Karpas-422 (cell line): ENCODE results near the gene SUSD3. TPM values are rescaled to one million over a fixed set of nuclear protein-coding genes. Genes with fewer than 3 reads are reported as not detected.

Source experiments
- DNase-seq: peaks from one replicate; pipeline ENCODE4 v3.0.0-alpha.2; 2015
- H2AFZ ChIP-seq: fragments of 200-600 bp; sonication (generic); 2 replicates; pipeline ENCODE4 v1.6.1; 2014; ENCODE audit warnings: antibody characterized with exemption, low read length, mixed read lengths
- H3K27ac ChIP-seq: fragments of 200-600 bp; sonication (generic); 2 replicates; pipeline ENCODE4 v1.5.1; 2014; ENCODE audit warnings: mild to moderate bottlenecking, low read length, moderate library complexity
- H3K27me3 ChIP-seq: fragments of 200-600 bp; sonication (generic); 2 replicates; pipeline ENCODE4 v1.6.1; 2014; ENCODE audit warnings: low read length, mixed read lengths
- H3K36me3 ChIP-seq: fragments of 200-600 bp; sonication (generic); 2 replicates; pipeline ENCODE4 v1.6.1; 2014; ENCODE audit warnings: low read length, mixed read lengths; ENCODE audit not compliant: insufficient read depth
- H3K4me1 ChIP-seq: fragments of 200-600 bp; sonication (generic); 2 replicates; pipeline ENCODE4 v1.6.1; 2014; ENCODE audit warnings: mild to moderate bottlenecking, low read length, mixed read lengths
- H3K4me2 ChIP-seq: fragments of 200-600 bp; sonication (generic); 2 replicates; pipeline ENCODE4 v1.6.1; 2014; ENCODE audit warnings: low read length, low read depth, mild to moderate bottlenecking; ENCODE audit not compliant: poor library complexity, severe bottlenecking
- H3K4me3 ChIP-seq: fragments of 200-600 bp; sonication (generic); 2 replicates; pipeline ENCODE4 v1.5.1; 2014; ENCODE audit warnings: mild to moderate bottlenecking, antibody characterized with exemption, low read length, mixed read lengths
- H3K79me2 ChIP-seq: fragments of 200-600 bp; sonication (generic); 2 replicates; pipeline ENCODE4 v1.6.1; 2014; ENCODE audit warnings: mild to moderate bottlenecking, low read length, mixed read lengths
- H3K9ac ChIP-seq: fragments of 200-600 bp; sonication (generic); 2 replicates; pipeline ENCODE4 v1.6.0; 2014; ENCODE audit warnings: low read length
- H3K9me2 ChIP-seq: fragments of 200-600 bp; sonication (generic), shearing (Covaris generic); replicated peaks from 2 replicates; pipeline ENCODE4 v1.6.0; 2014; ENCODE audit warnings: mild to moderate bottlenecking, low read length, moderate library complexity; ENCODE audit not compliant: insufficient read depth
- H3K9me3 ChIP-seq: fragments of 300-700, 200-600 bp; sonication (generic); 2 replicates; pipeline ENCODE4 v1.6.1; 2014; ENCODE audit warnings: low read length, mixed read lengths
- H4K20me1 ChIP-seq: fragments of 200-600 bp; sonication (generic); 2 replicates; pipeline ENCODE4 v1.6.1; 2014; ENCODE audit warnings: mild to moderate bottlenecking, antibody characterized with exemption, low read length, low read depth; ENCODE audit not compliant: insufficient read depth
- total RNA-seq: library from RNA; depleted of rRNA; stranded (reverse); fragments of >200 nt; shearing (Covaris generic); gene quantifications from 2 replicates; pipeline ENCODE4 v1.2.3, GENCODE V29; 2014; ENCODE audit warnings: low replicate concordance

SUSD3 gene
- total RNA-seq, 1 experiment from 2014 or later = 6.2 TPM

DNA sequence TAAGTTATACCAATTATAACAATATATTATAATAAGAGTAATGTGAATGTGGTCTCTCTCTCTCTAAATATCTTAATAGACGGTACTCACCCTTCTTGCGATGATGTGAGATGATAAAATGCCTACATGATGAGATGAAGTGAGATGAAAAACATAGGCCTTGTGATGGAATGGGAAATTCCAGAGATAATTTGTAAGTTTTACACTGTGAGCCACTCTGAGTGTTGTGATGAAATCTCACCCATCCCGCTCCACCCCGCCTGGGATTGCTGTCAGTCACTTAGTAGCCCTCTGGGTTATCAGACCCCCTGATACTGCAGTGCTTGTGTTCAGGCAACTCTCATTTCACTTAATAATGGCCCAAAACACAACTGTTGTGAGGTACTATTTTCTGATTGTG lies 10.5 kb downstream of the SUSD3 start:
- Histone ChIP-seq H3K4me3 (no peak overlapping the region), H3K36me3 (no peaks in the 10 kb centered on the region), H4K20me1 (no peaks in the 10 kb centered on the region), H3K9ac (no peak overlapping the region), H2AFZ (no peak overlapping the region), H3K4me1 (peaks cover 5% of the 10 kb centered on the region; the same call in 1 of the 2 replicates), H3K9me3 (no peaks in the 10 kb centered on the region), H3K79me2 (no peaks in the 10 kb centered on the region), H3K9me2 (no peaks in the 10 kb centered on the region), H3K4me2 (no peak overlapping the region), H3K27me3 (no peaks in the 10 kb centered on the region), H3K27ac (no peak overlapping the region)
- no peak for DNase-seq

DNA sequence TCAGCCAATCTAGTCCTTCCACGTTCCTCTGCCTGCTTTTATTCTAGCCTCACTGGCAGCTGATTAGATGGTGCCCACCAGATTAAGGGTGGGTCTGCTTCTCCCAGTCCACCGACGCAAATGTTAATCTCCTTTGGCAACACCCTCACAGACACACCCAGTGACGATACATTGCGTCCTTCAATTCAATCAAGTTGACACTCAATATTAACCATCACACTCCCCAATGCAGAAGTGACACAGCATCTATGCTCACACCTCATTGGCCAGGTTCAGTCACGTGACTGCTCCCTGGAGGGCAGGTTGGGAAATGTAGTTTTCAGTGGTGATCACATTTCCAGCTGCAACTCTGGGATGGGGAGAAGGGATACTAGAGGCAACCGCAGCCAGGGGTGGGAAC lies 13.0 kb downstream of the SUSD3 start:
- no peaks in the 10 kb centered on the region for H3K9me3 ChIP-seq
- no peaks in the 10 kb centered on the region for H3K36me3 ChIP-seq
- peak; percentile 77 for DNase-seq
- H3K27me3 ChIP-seq = no peaks in the 10 kb centered on the region
- H3K79me2 ChIP-seq = no peaks in the 10 kb centered on the region
- H3K4me2 ChIP-seq = no peak overlapping the region
- H2AFZ ChIP-seq = no peak overlapping the region
- no peak overlapping the region for H3K4me3 ChIP-seq
- H3K27ac ChIP-seq = no peak overlapping the region
- H4K20me1 ChIP-seq = no peaks in the 10 kb centered on the region
- no peak overlapping the region for H3K9ac ChIP-seq
- no peaks in the 10 kb centered on the region for H3K4me1 ChIP-seq
- no peaks in the 10 kb centered on the region for H3K9me2 ChIP-seq

DNA sequence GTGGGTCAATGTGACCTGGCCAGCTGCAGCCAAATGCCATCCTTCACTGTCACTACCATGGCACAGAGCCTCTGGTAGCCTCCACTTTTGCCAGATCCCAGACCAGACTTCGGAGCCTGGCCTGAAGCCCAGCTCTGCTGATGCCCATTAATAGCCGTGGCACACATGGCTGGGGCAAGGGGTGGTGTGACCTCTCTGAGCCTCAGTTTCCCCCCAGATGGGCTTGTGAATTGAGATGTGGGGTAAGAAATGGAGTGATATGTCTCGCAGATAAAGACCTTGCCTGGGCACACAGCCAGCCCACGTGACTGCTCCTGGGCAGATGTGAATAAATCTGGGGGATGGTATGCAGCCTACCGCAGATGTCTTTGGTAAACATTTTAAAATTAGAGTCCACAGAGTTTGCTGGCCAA lies 13.9 kb downstream of the SUSD3 start:
- no peaks in the 10 kb centered on the region for H4K20me1 ChIP-seq
- H3K9ac ChIP-seq = no peak overlapping the region
- no peaks in the 10 kb centered on the region for H3K36me3 ChIP-seq
- no peak overlapping the region for H3K4me3 ChIP-seq
- no peak overlapping the region for H3K27ac ChIP-seq
- DNase-seq = no peak
- H3K4me1 ChIP-seq = no peaks in the 10 kb centered on the region
- H3K9me3 ChIP-seq = no peaks in the 10 kb centered on the region
- H2AFZ ChIP-seq = no peak overlapping the region
- H3K27me3 ChIP-seq = no peaks in the 10 kb centered on the region
- no peak overlapping the region for H3K4me2 ChIP-seq
- H3K9me2 ChIP-seq = no peaks in the 10 kb centered on the region
- no peaks in the 10 kb centered on the region for H3K79me2 ChIP-seq

DNA sequence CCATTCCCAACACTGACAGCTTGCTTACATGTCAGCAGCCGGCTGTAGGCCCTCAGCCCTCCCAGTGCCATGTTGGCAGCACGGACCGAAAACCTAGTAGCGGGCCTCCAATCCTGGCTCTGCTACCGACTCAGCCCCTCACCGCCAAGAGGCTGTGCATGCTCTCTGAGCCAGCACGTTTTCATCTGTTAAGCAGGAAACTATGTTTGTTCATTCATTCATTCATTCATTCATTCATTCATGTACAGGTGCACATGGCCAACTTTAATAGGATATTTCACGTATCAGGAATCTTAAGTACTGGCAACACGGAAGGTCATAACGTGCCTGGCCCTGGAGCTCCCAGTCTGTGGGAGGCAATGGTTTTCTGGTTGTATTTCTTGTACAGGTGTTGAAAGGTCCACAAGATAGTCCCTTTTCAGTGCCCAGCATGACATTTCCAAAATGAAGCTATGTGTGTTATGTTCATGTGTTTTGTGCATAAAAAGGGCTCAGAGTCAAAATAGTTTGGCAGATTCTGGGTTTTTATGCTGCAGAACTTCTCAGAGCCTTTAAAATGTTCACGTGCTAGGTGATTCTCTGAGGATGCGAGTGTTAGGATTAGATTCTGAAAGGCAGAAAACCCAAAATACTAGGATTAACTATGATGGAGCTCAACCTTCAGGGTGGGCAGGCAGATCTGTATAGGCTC lies 17.7 kb downstream of the SUSD3 start:
- Histone ChIP-seq H3K79me2 (no peaks in the 10 kb centered on the region), H3K36me3 (no peaks in the 10 kb centered on the region), H3K4me1 (no peaks in the 10 kb centered on the region), H3K4me3 (no peak overlapping the region), H4K20me1 (no peaks in the 10 kb centered on the region), H3K4me2 (no peak overlapping the region), H3K9ac (no peak overlapping the region), H3K27me3 (no peaks in the 10 kb centered on the region), H2AFZ (no peak overlapping the region), H3K9me2 (no peaks in the 10 kb centered on the region), H3K9me3 (no peaks in the 10 kb centered on the region), H3K27ac (no peak overlapping the region)
- no peak for DNase-seq

DNA sequence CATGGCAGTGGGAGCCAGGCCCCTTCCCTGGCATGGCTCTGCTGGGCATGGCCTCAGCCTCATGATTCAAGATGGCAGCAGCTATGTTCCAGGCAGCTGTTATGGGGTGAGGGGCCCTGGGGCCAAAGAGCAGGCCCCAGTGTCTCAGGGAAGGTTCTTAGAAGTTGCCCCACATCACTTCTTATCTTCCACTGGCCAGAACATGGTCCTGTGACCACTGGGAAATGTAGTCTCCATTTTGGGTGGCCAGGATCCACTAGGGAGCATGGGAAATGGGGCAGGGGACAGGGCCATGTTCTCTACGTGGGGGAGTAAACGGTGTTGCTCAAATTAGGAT lies 18.3 kb downstream of the SUSD3 start:
- Histone ChIP-seq H3K4me1 (no peaks in the 10 kb centered on the region), H3K36me3 (no peaks in the 10 kb centered on the region), H3K9ac (no peak overlapping the region), H3K4me3 (no peak overlapping the region), H3K79me2 (no peaks in the 10 kb centered on the region), H3K27me3 (no peaks in the 10 kb centered on the region), H3K9me2 (no peaks in the 10 kb centered on the region), H4K20me1 (no peaks in the 10 kb centered on the region), H2AFZ (no peak overlapping the region), H3K9me3 (no peaks in the 10 kb centered on the region), H3K4me2 (no peak overlapping the region), H3K27ac (no peak overlapping the region)
- no peak for DNase-seq

DNA sequence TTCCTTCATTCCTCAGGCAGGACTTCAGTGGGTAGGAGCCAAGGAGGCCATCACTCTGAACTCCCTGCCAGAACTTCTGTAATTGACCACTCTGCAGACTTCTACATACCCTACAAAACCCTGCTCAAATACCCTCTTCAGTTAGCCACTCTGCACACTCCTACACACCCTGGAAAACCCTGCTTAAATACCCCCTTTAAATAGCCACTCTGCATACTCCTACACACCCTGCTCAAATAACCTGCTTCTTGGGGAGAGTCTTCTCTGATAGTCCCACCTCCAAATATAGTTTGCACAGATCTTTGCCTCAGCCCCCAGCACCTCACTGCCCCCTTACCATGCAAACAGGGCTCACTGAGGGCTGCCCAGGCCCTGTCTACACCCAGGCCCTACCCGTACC lies 18.9 kb downstream of the SUSD3 start:
- Histone ChIP-seq H3K79me2 (no peaks in the 10 kb centered on the region), H3K27me3 (no peaks in the 10 kb centered on the region), H2AFZ (no peak overlapping the region), H3K9me2 (no peaks in the 10 kb centered on the region), H3K4me2 (no peak overlapping the region), H3K27ac (no peak overlapping the region), H3K4me3 (no peak overlapping the region), H3K36me3 (no peaks in the 10 kb centered on the region), H4K20me1 (no peaks in the 10 kb centered on the region), H3K9ac (no peak overlapping the region), H3K9me3 (no peaks in the 10 kb centered on the region), H3K4me1 (no peaks in the 10 kb centered on the region)
- no peak for DNase-seq

DNA sequence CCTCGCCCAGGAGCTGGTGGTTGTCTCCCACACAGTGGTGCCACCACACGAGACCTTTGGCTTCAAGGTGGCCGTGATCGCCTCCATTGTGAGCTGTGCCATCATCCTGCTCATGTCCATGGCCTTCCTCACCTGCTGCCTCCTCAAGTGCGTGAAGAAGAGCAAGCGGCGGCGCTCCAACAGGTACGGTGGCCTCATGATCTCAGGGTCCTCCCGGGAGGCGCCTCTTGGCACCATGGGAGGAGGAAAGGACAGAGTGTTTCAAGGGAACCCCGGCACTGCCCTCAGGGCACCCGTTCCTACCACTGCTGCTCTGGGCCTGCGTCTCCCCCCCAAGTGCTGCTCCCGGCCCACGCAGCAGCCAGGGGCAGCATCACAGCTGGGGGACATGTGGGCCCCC lies 19.3 kb downstream of the SUSD3 start:
- Histone ChIP-seq H3K9me2 (no peaks in the 10 kb centered on the region), H3K4me3 (no peak overlapping the region), H3K36me3 (no peaks in the 10 kb centered on the region), H2AFZ (no peak overlapping the region), H3K9me3 (no peaks in the 10 kb centered on the region), H3K27ac (no peak overlapping the region), H3K9ac (no peak overlapping the region), H3K27me3 (no peaks in the 10 kb centered on the region), H3K4me1 (no peaks in the 10 kb centered on the region), H3K79me2 (no peaks in the 10 kb centered on the region), H3K4me2 (no peak overlapping the region), H4K20me1 (no peaks in the 10 kb centered on the region)
- no peak for DNase-seq

DNA sequence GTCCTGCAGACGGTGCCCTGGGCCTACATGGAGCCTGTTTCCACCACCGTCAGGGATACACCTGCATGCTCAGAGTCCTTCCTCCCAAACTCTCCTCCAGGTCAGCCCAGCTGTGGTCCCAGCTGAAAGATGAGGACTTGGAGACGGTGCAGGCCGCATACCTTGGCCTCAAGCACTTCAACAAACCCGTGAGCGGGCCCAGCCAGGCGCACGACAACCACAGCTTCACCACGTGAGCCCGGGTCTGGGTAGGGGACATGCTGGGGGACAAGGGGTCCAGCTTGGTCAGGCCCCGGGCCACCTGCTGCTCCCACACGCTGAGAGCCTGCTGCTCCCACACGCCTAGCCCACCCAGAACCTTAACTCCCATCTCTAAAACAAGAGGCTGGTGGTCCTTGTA lies 20.9 kb downstream of the SUSD3 start:
- H3K9ac ChIP-seq = no peak overlapping the region
- H3K4me1 ChIP-seq = no peaks in the 10 kb centered on the region
- no peaks in the 10 kb centered on the region for H3K79me2 ChIP-seq
- H3K4me2 ChIP-seq = no peak overlapping the region
- H3K36me3 ChIP-seq = no peaks in the 10 kb centered on the region
- H3K27me3 ChIP-seq = no peaks in the 10 kb centered on the region
- no peaks in the 10 kb centered on the region for H4K20me1 ChIP-seq
- H3K9me3 ChIP-seq = no peaks in the 10 kb centered on the region
- H2AFZ ChIP-seq = no peak overlapping the region
- H3K27ac ChIP-seq = no peak overlapping the region
- H3K9me2 ChIP-seq = no peaks in the 10 kb centered on the region
- no peak for DNase-seq
- no peak overlapping the region for H3K4me3 ChIP-seq

DNA sequence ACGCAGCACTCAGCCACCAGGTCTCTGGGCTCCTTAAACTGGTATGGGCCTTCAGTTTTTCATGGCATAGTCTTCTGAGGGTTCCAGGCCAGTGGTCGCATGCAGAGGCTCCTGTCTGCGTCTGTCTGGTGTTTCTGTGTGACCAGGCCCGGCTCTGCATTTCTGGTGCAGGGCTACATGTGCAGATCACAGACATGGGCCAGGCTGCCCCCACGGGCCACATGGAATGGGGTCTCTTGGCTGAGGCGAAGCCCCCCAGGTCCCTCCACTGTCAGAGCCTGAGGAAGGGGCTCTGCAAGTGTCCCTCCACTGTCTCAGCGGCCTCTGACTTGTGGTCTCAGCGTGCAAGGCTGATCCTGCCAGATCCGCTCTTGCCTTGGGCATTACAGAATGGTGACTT lies 21.9 kb downstream of the SUSD3 start:
- Histone ChIP-seq H3K27ac (no peak overlapping the region), H3K4me3 (no peak overlapping the region), H3K4me2 (no peak overlapping the region), H4K20me1 (no peaks in the 10 kb centered on the region), H3K9me3 (no peaks in the 10 kb centered on the region), H3K9me2 (no peaks in the 10 kb centered on the region), H3K36me3 (no peaks in the 10 kb centered on the region), H2AFZ (no peak overlapping the region), H3K4me1 (no peaks in the 10 kb centered on the region), H3K79me2 (no peaks in the 10 kb centered on the region), H3K9ac (no peak overlapping the region), H3K27me3 (no peaks in the 10 kb centered on the region)
- DNase-seq = no peak
